Uterus (tissue), 4 donors: ENCODE measurements around the gene WBP2. TPM values are rescaled to one million over a fixed set of nuclear protein-coding genes. Genes with fewer than 3 reads are reported as not detected.
A peak's percentile ranks its signal among the peaks of the same experiment; 100 is the strongest.
"Not testable (repeated sequence)": the region's sequence is repeated elsewhere in the genome, so short reads cannot be mapped to it uniquely, and the experiment has no call there.

Experiments
- DNase-seq, 2 donors: peaks; one replicate each; pipeline ENCODE4 v3.0.0-alpha.2; 2019 to 2020
- H3K27ac ChIP-seq, 2 donors: fragments of 200-600 bp; sonication (generic); 1 replicate in 1 of 2; 2 replicates in 1 of 2; pipeline ENCODE4 v1.5.1; 2016 to 2018
- H3K27me3 ChIP-seq, 2 donors: fragments of 200-600 bp; sonication (generic); one replicate each; pipeline ENCODE4 v1.5.1; 2018 to 2019; ENCODE audit warnings: control low read depth in 1 of 2
- H3K36me3 ChIP-seq, 2 donors: fragments of 200-600 bp; sonication (generic); one replicate each; pipeline ENCODE4 v1.5.1; 2019; ENCODE audit warnings: control low read depth in 1 of 2
- H3K4me1 ChIP-seq, 2 donors: fragments of 200-600 bp; sonication (generic); one replicate each; pipeline ENCODE4 v1.5.1; 2018 to 2019; ENCODE audit warnings: control low read depth in 1 of 2
- H3K4me3 ChIP-seq, 2 donors: fragments of 200-600 bp; sonication (generic); 1 replicate in 1 of 2; 2 replicates in 1 of 2; pipeline ENCODE4 v1.5.1; 2018 to 2019; ENCODE audit warnings: mild to moderate bottlenecking in 1 of 2
- H3K9me3 ChIP-seq, 2 donors: fragments of 200-600 bp; sonication (generic); one replicate each; pipeline ENCODE4 v1.5.1; 2019; ENCODE audit warnings: control low read depth in 1 of 2
- CTCF ChIP-seq, 4 experiments: fragments of 200-600 bp in 2 of 4; fragments of 450-650 bp in 2 of 4; sonication (generic) in 2 of 4; IDR thresholded peaks; one replicate each; pipeline ENCODE4 v1.5.1; 2016 to 2019; ENCODE audit warnings: antibody characterized with exemption in 4 of 4, mild to moderate bottlenecking in 2 of 4, moderate library complexity in 1 of 4
- POLR2A ChIP-seq, 2 donors: fragments of 450-650 bp; IDR thresholded peaks; one replicate each; pipeline ENCODE4 v1.6.1; 2016; ENCODE audit warnings: antibody characterized with exemption in 2 of 2, mild to moderate bottlenecking in 1 of 2, moderate library complexity in 1 of 2
- intact Hi-C: fragments of 100-400 bp; cut with DNase I; formaldehyde crosslinking; loops from one replicate; pipeline ENCODE4 v1.15.1; 2023; ENCODE audit warnings: low total_unique reads
- total RNA-seq, 4 donors: library from RNA; depleted of rRNA in 3 of 4; stranded (reverse); fragments of >200 nt in 3 of 4; gene quantifications; one replicate each; pipeline versions ENCODE4 v1.1.0 to v1.2.4, GENCODE V29; 2014 to 2023
- donor health status: DM: yes; HTN: yes; CAD: no.

WBP2 gene
- total RNA-seq, 4 donors from 2014 or later = 19.7 to 115 (median 34.5) TPM

- Histone ChIP-seq H3K27me3 (no peaks in the 10 kb centered on the region), H3K4me3 (peak overlapping the region; percentile 8 to 25), H3K36me3 (no peaks in the 10 kb centered on the region), H3K4me1 (peaks cover 7 to 20% of the 10 kb centered on the region in 2 donors), H3K27ac (peak overlapping the region; percentile 87 to 99), H3K9me3 (no peaks in the 10 kb centered on the region)
- TF ChIP-seq POLR2A (IDR thresholded peaks at IDR 0.05) (no peak), CTCF (IDR thresholded peaks at IDR 0.05) (no peak)
- intact Hi-C loops = no loop called here
- DNase-seq = peak in 1 of 2 donors; percentile 75
Measured at GRCh38 chr17:75869282-75870141, 14.4 kb upstream of the WBP2 start.

GRCh38 chr17:75868730-75869281 is 13.7 kb upstream of the WBP2 start:
- peak overlapping the region; percentile 87 to 99 for H3K27ac ChIP-seq
- H3K9me3 ChIP-seq, H3K27me3 ChIP-seq, DNase-seq, intact Hi-C loops, H3K36me3 ChIP-seq, H3K4me3 ChIP-seq: not testable (repeated sequence)
- H3K4me1 ChIP-seq = peaks cover 7 to 14% of the 10 kb centered on the region in 2 donors

GRCh38 chr17:75865404-75866188 is 10.5 kb upstream of the WBP2 start:
- H3K4me3 ChIP-seq, H3K4me1 ChIP-seq, H3K27me3 ChIP-seq, DNase-seq, H3K36me3 ChIP-seq, intact Hi-C loops, H3K9me3 ChIP-seq: not testable (repeated sequence)
- peak overlapping the region; percentile 76 to 81 for H3K27ac ChIP-seq

GRCh38 chr17:75864887-75865286 is 9.8 kb upstream of the WBP2 start:
- H3K27me3 ChIP-seq, intact Hi-C loops, H3K36me3 ChIP-seq, H3K4me1 ChIP-seq, DNase-seq, H3K4me3 ChIP-seq, H3K9me3 ChIP-seq: not testable (repeated sequence)
- peak overlapping the region; percentile 76 to 81 for H3K27ac ChIP-seq

- no peak for TF ChIP-seq POLR2A (IDR thresholded peaks at IDR 0.05)
- TF ChIP-seq CTCF (IDR thresholded peaks at IDR 0.05) = no peak
- H3K36me3 ChIP-seq = no peaks in the 10 kb centered on the region
- intact Hi-C loops = no loop called here
- peak; percentile 79 to 84 for DNase-seq
- H3K4me3 ChIP-seq = no peak overlapping the region
- peak overlapping the region; percentile 76 to 81 for H3K27ac ChIP-seq
- no peaks in the 10 kb centered on the region for H3K27me3 ChIP-seq
- no peaks in the 10 kb centered on the region for H3K9me3 ChIP-seq
- H3K4me1 ChIP-seq = no peaks in the 10 kb centered on the region
Measured at GRCh38 chr17:75864448-75864871, 9.3 kb upstream of the WBP2 start.

GRCh38 chr17:75861927-75862317 is 6.8 kb upstream of the WBP2 start:
- TF ChIP-seq CTCF (IDR thresholded peaks at IDR 0.05) (no peak), POLR2A (IDR thresholded peaks at IDR 0.05) (peak; percentile 13 to 16)
- Histone ChIP-seq H3K9me3 (no peaks in the 10 kb centered on the region), H3K27ac (peak overlapping the region; percentile 61 to 75), H3K4me3 (no peak overlapping the region), H3K4me1 (no peaks in the 10 kb centered on the region), H3K36me3 (no peaks in the 10 kb centered on the region), H3K27me3 (no peaks in the 10 kb centered on the region)
- peak in 1 of 2 donors; percentile 67 for DNase-seq
- intact Hi-C loops = no loop called here

- H3K4me3 ChIP-seq, intact Hi-C loops: not testable (repeated sequence)
- peak overlapping the region in 1 of 2 donors; percentile 16 for H3K27ac ChIP-seq
Measured at GRCh38 chr17:75859358-75859757, 4.2 kb upstream of the WBP2 start.

More at GRCh38 chr17:75859358-75859757, 4.2 kb upstream of the WBP2 start:
- not testable (repeated sequence) for H3K9me3 ChIP-seq, H3K36me3 ChIP-seq, DNase-seq, H3K4me1 ChIP-seq, H3K27me3 ChIP-seq
